SK-N-SH (cell line): ENCODE data around the gene NT5C1A. TPM values are rescaled to one million over a fixed set of nuclear protein-coding genes. Genes with fewer than 3 reads are reported as not detected.

Experiments
- CTCF ChIA-PET: fragments of 300-600, 350-600 bp; formaldehyde crosslinking; extraction: SDS; loops from one replicate; lab custom pipeline; 2021; lab: Yijun Ruan, JAX
- POLR2A ChIA-PET: fragments of 350-600 bp; sonication (Branson Sonifier 250); formaldehyde crosslinking; extraction: SDS; loops from one replicate; lab custom pipeline; 2020; ENCODE audit warnings: antibody characterized with exemption, inconsistent platforms; lab: Yijun Ruan, JAX
- DNase-seq: peaks from one replicate; pipeline ENCODE4 v3.0.0; 2012
- H2AFZ ChIP-seq: fragments of 200-600 bp; sonication (generic); 2 replicates; pipeline ENCODE4 v1.8.1; 2016; ENCODE audit warnings: antibody characterized with exemption, mild to moderate bottlenecking, low read depth
- H3F3A ChIP-seq: fragments of 200-600 bp; sonication (generic); replicated peaks from 2 replicates; pipeline ENCODE3; 2016; ENCODE audit warnings: antibody characterized with exemption, mild to moderate bottlenecking; ENCODE audit not compliant: insufficient read depth
- H3K27ac ChIP-seq, 2 experiments: fragments of 200-500 bp in 1 of 2; fragments of 200-600 bp in 1 of 2; sonication (Bioruptor generic) in 1 of 2; sonication (generic), shearing (Covaris generic) in 1 of 2; 2 replicates each; pipeline versions ENCODE4 v1.5.1 to v1.6.1; 2014 to 2016; ENCODE audit warnings: low read depth in 2 of 2, inconsistent platforms in 1 of 2, low read length in 1 of 2, mild to moderate bottlenecking in 1 of 2, mixed read lengths in 1 of 2
- H3K27me3 ChIP-seq: fragments of 200-600 bp; sonication (generic), shearing (Covaris generic); 2 replicates; pipeline ENCODE4 v1.6.1; 2016; ENCODE audit warnings: mixed run types; ENCODE audit not compliant: insufficient read depth
- H3K36me3 ChIP-seq, 2 experiments: fragments of 200-500 bp in 1 of 2; fragments of 200-600 bp in 1 of 2; sonication (Bioruptor generic) in 1 of 2; sonication (generic) in 1 of 2; replicated peaks in 1 of 2; 2 replicates each; pipeline versions ENCODE3 to v1.5.1; 2014 to 2016; ENCODE audit warnings: low read length in 1 of 2, mild to moderate bottlenecking in 1 of 2; ENCODE audit not compliant: insufficient read depth in 2 of 2, control insufficient read depth in 1 of 2
- H3K4me1 ChIP-seq, 2 experiments: fragments of 200-500 bp in 1 of 2; fragments of 200-600 bp in 1 of 2; sonication (Bioruptor generic) in 1 of 2; sonication (generic), shearing (Covaris generic) in 1 of 2; 2 replicates each; pipeline versions ENCODE4 v1.5.1 to v1.6.1; 2014 to 2016; ENCODE audit warnings: low read depth in 1 of 2, low read length in 1 of 2, mixed run types in 1 of 2; ENCODE audit not compliant: insufficient read depth in 2 of 2, control insufficient read depth in 1 of 2
- H3K4me2 ChIP-seq: fragments of 200-600 bp; sonication (generic), shearing (Covaris generic); 2 replicates; pipeline ENCODE4 v1.6.1; 2017; ENCODE audit warnings: mixed run types
- H3K4me3 ChIP-seq, 2 experiments: fragments of 200-500 bp in 1 of 2; fragments of 200-600 bp in 1 of 2; sonication (Bioruptor generic) in 1 of 2; sonication (generic), shearing (Covaris generic) in 1 of 2; 2 replicates each; pipeline versions ENCODE4 v1.5.1 to v1.8.1; 2014 to 2016; ENCODE audit warnings: low read depth in 2 of 2, inconsistent platforms in 1 of 2, low read length in 1 of 2, mild to moderate bottlenecking in 1 of 2, mixed read lengths in 1 of 2, moderate library complexity in 1 of 2
- H3K79me2 ChIP-seq: fragments of 200-600 bp; sonication (generic); 2 replicates; pipeline ENCODE4 v1.8.1; 2017; ENCODE audit warnings: mild to moderate bottlenecking; ENCODE audit not compliant: insufficient read depth
- H3K9ac ChIP-seq: fragments of 200-600 bp; sonication (generic); 2 replicates; pipeline ENCODE4 v1.6.1; 2017; ENCODE audit warnings: mixed run types
- H3K9me2 ChIP-seq: fragments of 200-600 bp; sonication (generic); 2 replicates; pipeline ENCODE4 v1.6.1; 2017; ENCODE audit warnings: mixed run types
- H3K9me3 ChIP-seq: fragments of 200-600 bp; sonication (generic); 2 replicates; pipeline ENCODE4 v1.6.1; 2017; ENCODE audit warnings: mixed run types, mild to moderate bottlenecking, moderate library complexity
- H4K20me1 ChIP-seq: fragments of 200-600 bp; sonication (generic); 2 replicates; pipeline ENCODE4 v1.6.1; 2017; ENCODE audit warnings: mild to moderate bottlenecking, mixed run types; ENCODE audit not compliant: insufficient read depth
- CHD2 ChIP-seq: fragments of 150-350 bp; IDR thresholded peaks from 2 replicates; pipeline ENCODE4 v1.6.1; 2018; ENCODE audit warnings: low read length; ENCODE audit not compliant: partially characterized antibody
- CTCF ChIP-seq: fragments of 200-600 bp; sonication (generic); IDR thresholded peaks from 2 replicates; pipeline ENCODE4 v1.6.1; 2017; ENCODE audit warnings: antibody characterized with exemption, mild to moderate bottlenecking, moderate library complexity
- EP300 ChIP-seq, 2 experiments: IDR thresholded peaks; 2 replicates each; pipeline versions ENCODE4 v1.4.0 to v1.6.1; 2012; ENCODE audit warnings: borderline replicate concordance in 1 of 2, low read depth in 1 of 2, low read length in 1 of 2
- FOXM1 ChIP-seq: IDR thresholded peaks from 2 replicates; pipeline ENCODE4 v1.4.0; 2012; ENCODE audit warnings: low read depth, mild to moderate bottlenecking
- MEF2A ChIP-seq: IDR thresholded peaks from 2 replicates; pipeline ENCODE4 v1.4.0; 2012; ENCODE audit warnings: low read depth, borderline replicate concordance
- NFIC ChIP-seq: IDR thresholded peaks from 2 replicates; pipeline ENCODE4 v1.4.0; 2012; ENCODE audit warnings: borderline replicate concordance
- NRF1 ChIP-seq: IDR thresholded peaks from 2 replicates; pipeline ENCODE4 v1.6.1; 2012; ENCODE audit warnings: low read depth, mild to moderate bottlenecking, low read length
- RAD21 ChIP-seq: IDR thresholded peaks from 2 replicates; pipeline ENCODE4 v1.6.1; 2012; ENCODE audit warnings: mild to moderate bottlenecking, low read length
- SMC3 ChIP-seq: IDR thresholded peaks from 2 replicates; pipeline ENCODE4 v1.6.1; 2012; ENCODE audit warnings: low read depth, low read length, improper control_type of control experiment
- TAF1 ChIP-seq: IDR thresholded peaks from 2 replicates; pipeline ENCODE4 v1.6.1; 2012; ENCODE audit warnings: low read depth, mild to moderate bottlenecking, low read length, moderate library complexity, borderline replicate concordance
- YY1 ChIP-seq: IDR thresholded peaks from 2 replicates; pipeline ENCODE4 v1.4.0; 2012; ENCODE audit warnings: low read depth, mild to moderate bottlenecking
- WGBS: methylation state at CpG from one replicate; pipeline ENCODE4 v1.1.6; 2017; ENCODE audit warnings: low lambda C conversion rate; 5-methylcytosine and 5-hydroxymethylcytosine counted together
- polyA plus RNA-seq, 3 experiments: library from polyadenylated mRNA; depleted of rRNA; stranded (reverse); fragments of >200 nt; gene quantifications; 2 replicates each; pipeline ENCODE4 v1.2.3, GENCODE V29; 2012

Gene NT5C1A
- polyA plus RNA-seq, 1 of the 3 experiments (the other 2 are of a cell fraction) = 0.12 TPM

GRCh38 chr1:39720094-39720999, 48.4 kb upstream of the NT5C1A start:
- CTCF ChIA-PET = interaction anchor here (0.5 to 3.5 kb wide), 34 partner anchors 10 to 529 kb away, joined by 3 to 49 read pairs (median 4); partner anchors contain the start of gene MYCL
- Histone ChIP-seq H3K79me2 (no peaks in the 10 kb centered on the region), H3K27ac (no peak overlapping the region), H3K27me3 (peaks cover 10% of the 10 kb centered on the region; the same call in 1 of the 2 replicates), H3K4me3 (no peak overlapping the region; a peak in 1 of 4 replicates), H3K9ac (no peak overlapping the region), H4K20me1 (no peaks in the 10 kb centered on the region), H3K9me3 (no peaks in the 10 kb centered on the region), H3K4me2 (no peak overlapping the region), H3K9me2 (no peaks in the 10 kb centered on the region), H3F3A (no peaks in the 10 kb centered on the region), H3K4me1 (peaks cover 0 to 2% of the 10 kb centered on the region in 2 experiments; a peak in 1 of 4 replicates), H3K36me3 (no peaks in the 10 kb centered on the region), H2AFZ (no peak overlapping the region)
- TF ChIP-seq SMC3 (peak; percentile 62), CTCF (peak; percentile 84), RAD21 (peak; percentile 88), MEF2A (no peak), NRF1 (no peak)
- DNase-seq = peak; percentile 48
- POLR2A ChIA-PET = interaction anchor here (0.6 kb wide), 1 partner anchor 653 kb away, joined by 3 read pairs; no protein-coding TSS in a partner anchor
- 43% methylated on average over 7 of the region's 7 CpGs for WGBS

- Histone ChIP-seq H3K9me3 (no peaks in the 10 kb centered on the region), H3K79me2 (no peaks in the 10 kb centered on the region), H2AFZ (no peak overlapping the region), H3K4me3 (no peak overlapping the region), H3K4me2 (no peak overlapping the region), H3K36me3 (no peaks in the 10 kb centered on the region), H3F3A (no peaks in the 10 kb centered on the region), H3K4me1 (peaks cover 0 to 2% of the 10 kb centered on the region in 2 experiments; a peak in 1 of 4 replicates), H3K9ac (no peak overlapping the region), H3K27ac (no peak overlapping the region), H4K20me1 (no peaks in the 10 kb centered on the region), H3K27me3 (peaks cover 20% of the 10 kb centered on the region; the same call in 1 of the 2 replicates), H3K9me2 (no peaks in the 10 kb centered on the region)
- DNase-seq = no peak
- TF ChIP-seq CHD2 = no peak
- no peak for TF ChIP-seq NFIC
- no peak for TF ChIP-seq EP300 (IDR thresholded peaks at IDR 0.05; ENCODE audit: borderline replicate concordance in 1 of 2, low read depth in 1 of 2, low read length in 1 of 2)
- no peak for TF ChIP-seq YY1
- TF ChIP-seq FOXM1 = no peak
- no peak for TF ChIP-seq TAF1
- WGBS = 41% methylated on average over 6 of the region's 6 CpGs
- ChIA-PET POLR2A (no interaction called here), CTCF (interaction anchor here (1.7 to 3.5 kb wide), 7 partner anchors 15 to 526 kb away, joined by 5 to 49 read pairs (median 18); no protein-coding TSS in a partner anchor)
These were observed 45.9 kb upstream of the NT5C1A start for GRCh38 chr1:39717809-39718208.
